GM18520 (cell line): Measurements from ENCODE around the gene PRR35.

Experiments used
- ATAC-seq: cut with Tn5 transposase; IDR thresholded peaks from one replicate; pipeline ENCODE4 v1.9.1; 2021; ENCODE audit not compliant: unreplicated experiment

The PRR35 gene

GRCh38 chr16:560204-560700, at the start of gene PRR35:
Gene PRR35 (plus strand): TSS chr16:560394. CDS start chr16:563295, 2,901 bp downstream.
- ATAC-seq = no peak

- no peak for ATAC-seq
Measured at GRCh38 chr16:512802-513201, 47.4 kb upstream of the PRR35 start.

GRCh38 chr16:513950-514349, 46.2 kb upstream of the PRR35 start:
- ATAC-seq = no peak

GRCh38 chr16:515175-515938, 44.8 kb upstream of the PRR35 start:
- no peak for ATAC-seq

GRCh38 chr16:515939-516226, 44.3 kb upstream of the PRR35 start:
- no peak for ATAC-seq

- ATAC-seq = no peak
Measured at GRCh38 chr16:516301-516700, 43.9 kb upstream of the PRR35 start.

- no peak for ATAC-seq
Measured at GRCh38 chr16:518858-519257, 41.3 kb upstream of the PRR35 start.

GRCh38 chr16:519425-519824, 40.8 kb upstream of the PRR35 start:
- ATAC-seq = no peak

- no peak for ATAC-seq
Measured at GRCh38 chr16:519841-520687, 40.1 kb upstream of the PRR35 start.

- no peak for ATAC-seq
Measured at GRCh38 chr16:520847-521246, 39.3 kb upstream of the PRR35 start.

- no peak for ATAC-seq
Measured at GRCh38 chr16:521381-522210, 38.6 kb upstream of the PRR35 start.

- no peak for ATAC-seq
Measured at GRCh38 chr16:522320-523096, 37.7 kb upstream of the PRR35 start.

- ATAC-seq = no peak
Measured at GRCh38 chr16:523097-523741, 37.0 kb upstream of the PRR35 start.

- ATAC-seq = no peak
Measured at GRCh38 chr16:524274-525040, 35.7 kb upstream of the PRR35 start.

- ATAC-seq = no peak
Measured at GRCh38 chr16:525123-525519, 35.1 kb upstream of the PRR35 start.

GRCh38 chr16:525520-526180, 34.5 kb upstream of the PRR35 start:
- ATAC-seq = peak; percentile 28

- no peak for ATAC-seq
Measured at GRCh38 chr16:526181-527014, 33.8 kb upstream of the PRR35 start.
